GM18873 (cell line): ENCODE data around the gene STXBP3.
"Not testable (repeated sequence)": the region's sequence is repeated elsewhere in the genome, so short reads cannot be mapped to it uniquely, and the experiment has no call there.

Experiments
- ATAC-seq: cut with Tn5 transposase; IDR thresholded peaks from one replicate; pipeline ENCODE4 v1.9.1; 2021; ENCODE audit warnings: mild to moderate bottlenecking, moderate library complexity, moderate number of reproducible peaks; ENCODE audit not compliant: unreplicated experiment, low FRiP score

The STXBP3 gene

GRCh38 chr1:108746382-108747170 is at the start of gene STXBP3:
Gene STXBP3 (plus strand): TSS chr1:108746674. CDS start chr1:108746738, 64 bp downstream.
- peak; percentile 81 for ATAC-seq

- ATAC-seq = no peak
These were observed 46.8 kb upstream of the STXBP3 start for GRCh38 chr1:108699375-108700332.

GRCh38 chr1:108701176-108701849 is 45.2 kb upstream of the STXBP3 start:
- ATAC-seq = no peak

GRCh38 chr1:108702109-108702508 is 44.4 kb upstream of the STXBP3 start:
- not testable (repeated sequence) for ATAC-seq

- ATAC-seq = no peak
These were observed 42.5 kb upstream of the STXBP3 start for GRCh38 chr1:108703939-108704338.

- ATAC-seq = no peak
These were observed 42.0 kb upstream of the STXBP3 start for GRCh38 chr1:108704496-108704895.

- ATAC-seq = no peak
These were observed 39.8 kb upstream of the STXBP3 start for GRCh38 chr1:108706643-108707042.

- ATAC-seq = no peak
These were observed 37.5 kb upstream of the STXBP3 start for GRCh38 chr1:108708691-108709660.

GRCh38 chr1:108712606-108713150 is 33.8 kb upstream of the STXBP3 start, which contains the start of gene FNDC7:
Gene FNDC7 (plus strand): TSS chr1:108712908. CDS start chr1:108712934, 26 bp downstream.
- no peak for ATAC-seq

- no peak for ATAC-seq
These were observed 30.5 kb upstream of the STXBP3 start for GRCh38 chr1:108715932-108716331.

- ATAC-seq = no peak
These were observed 29.8 kb upstream of the STXBP3 start for GRCh38 chr1:108716437-108717230.

- ATAC-seq = no peak
These were observed 28.6 kb upstream of the STXBP3 start for GRCh38 chr1:108717774-108718316.

- ATAC-seq = no peak
These were observed 27.4 kb upstream of the STXBP3 start for GRCh38 chr1:108718927-108719655.

- no peak for ATAC-seq
These were observed 26.6 kb upstream of the STXBP3 start for GRCh38 chr1:108719656-108720435.

- ATAC-seq = no peak
These were observed 24.2 kb upstream of the STXBP3 start for GRCh38 chr1:108722292-108722691.

GRCh38 chr1:108725906-108726305 is 20.6 kb upstream of the STXBP3 start:
- no peak for ATAC-seq
